Measurements from ENCODE around the gene GLTP. TPM values are rescaled to one million over a fixed set of nuclear protein-coding genes. Genes with fewer than 3 reads are reported as not detected.

The GLTP gene
- total RNA-seq, 1 experiment from 2014 or later = 15.5 TPM

DNA sequence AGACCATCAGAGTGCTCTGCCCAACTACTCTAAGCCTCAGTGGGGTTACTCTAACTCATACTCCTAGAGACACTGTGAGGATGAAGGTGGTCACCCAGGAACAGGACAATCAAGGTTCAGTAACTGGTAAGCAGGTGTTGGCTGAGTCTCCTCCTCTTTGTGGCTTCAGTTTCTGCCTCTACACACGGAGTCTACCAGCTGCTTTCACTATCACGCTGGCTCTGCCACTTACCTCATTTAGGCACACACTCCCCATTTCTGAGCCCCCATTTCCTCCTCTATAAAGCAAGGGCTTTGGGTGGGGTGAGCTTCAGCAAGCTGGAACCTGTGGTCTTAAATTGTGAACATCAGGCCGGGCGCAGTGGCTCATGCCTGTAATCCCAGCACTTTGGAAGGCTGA is 12.4 kb upstream of the GLTP start:
- H2AFZ ChIP-seq (ENCODE audit: low read length) = no peak overlapping the region
- no peak overlapping the region for H2AK5ac ChIP-seq (ENCODE audit: insufficient read length, low read length)
- H3K14ac ChIP-seq (ENCODE audit: insufficient read depth, low read length) = no peak overlapping the region
- H4K91ac ChIP-seq (ENCODE audit: insufficient read length, low read depth, low read length) = no peak overlapping the region
- H3K23me2 ChIP-seq (ENCODE audit: insufficient read length, low read depth, low read length, poor library complexity, severe bottlenecking) = no peaks in the 10 kb centered on the region
- H3K27me3 ChIP-seq (ENCODE audit: insufficient read depth, low read length) = peaks cover 11% of the 10 kb centered on the region; the same call in 1 of the 2 replicates
- no peak overlapping the region for H3K4ac ChIP-seq (ENCODE audit: low read depth, low read length)
- H3K9me3 Mint-ChIP-seq = no peaks in the 10 kb centered on the region; a peak in 1 of 5 replicates
- H3K79me1 ChIP-seq (ENCODE audit: insufficient read depth, low read depth, low read length, poor library complexity, severe bottlenecking) = no peaks in the 10 kb centered on the region
- no peak overlapping the region for H2BK20ac ChIP-seq (ENCODE audit: low read depth, low read length, poor library complexity, severe bottlenecking)
- no peak overlapping the region for H3T11ph ChIP-seq (ENCODE audit: low read length)
- H3K27me3 Mint-ChIP-seq (ENCODE audit: low read depth) = peaks cover 85% of the 10 kb centered on the region
- DNase-seq = no peak
- TF ChIP-seq, protein P1, sequence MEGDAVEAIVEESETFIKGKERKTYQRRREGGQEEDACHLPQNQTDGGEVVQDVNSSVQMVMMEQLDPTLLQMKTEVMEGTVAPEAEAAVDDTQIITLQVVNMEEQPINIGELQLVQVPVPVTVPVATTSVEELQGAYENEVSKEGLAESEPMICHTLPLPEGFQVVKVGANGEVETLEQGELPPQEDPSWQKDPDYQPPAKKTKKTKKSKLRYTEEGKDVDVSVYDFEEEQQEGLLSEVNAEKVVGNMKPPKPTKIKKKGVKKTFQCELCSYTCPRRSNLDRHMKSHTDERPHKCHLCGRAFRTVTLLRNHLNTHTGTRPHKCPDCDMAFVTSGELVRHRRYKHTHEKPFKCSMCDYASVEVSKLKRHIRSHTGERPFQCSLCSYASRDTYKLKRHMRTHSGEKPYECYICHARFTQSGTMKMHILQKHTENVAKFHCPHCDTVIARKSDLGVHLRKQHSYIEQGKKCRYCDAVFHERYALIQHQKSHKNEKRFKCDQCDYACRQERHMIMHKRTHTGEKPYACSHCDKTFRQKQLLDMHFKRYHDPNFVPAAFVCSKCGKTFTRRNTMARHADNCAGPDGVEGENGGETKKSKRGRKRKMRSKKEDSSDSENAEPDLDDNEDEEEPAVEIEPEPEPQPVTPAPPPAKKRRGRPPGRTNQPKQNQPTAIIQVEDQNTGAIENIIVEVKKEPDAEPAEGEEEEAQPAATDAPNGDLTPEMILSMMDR (conservative IDR thresholded peaks at IDR 0.05) = no peak
- H3K4me1 ChIP-seq (ENCODE audit: insufficient read depth, low read length) = peaks cover 2% of the 10 kb centered on the region; the same call in 1 of the 2 replicates
- H4K20me1 ChIP-seq (ENCODE audit: control insufficient read depth, insufficient read depth, insufficient read length) = no peaks in the 10 kb centered on the region
- H3K18ac ChIP-seq (ENCODE audit: insufficient read length, low read depth, low read length) = no peak overlapping the region
- no peaks in the 10 kb centered on the region for H3K36me3 Mint-ChIP-seq (ENCODE audit: insufficient read depth in 1 of 3, low read depth in 3 of 3)
- H3K4me3 Mint-ChIP-seq = no peak overlapping the region
- no peak overlapping the region for H2BK12ac ChIP-seq (ENCODE audit: insufficient read length, low read depth, low read length)
- no peak overlapping the region for H4K8ac ChIP-seq (replicated peaks; ENCODE audit: insufficient read length, low read depth, low read length)
- no peak overlapping the region for H4K5ac ChIP-seq (ENCODE audit: insufficient read length, low read depth, low read length)
- no peak overlapping the region for H3K27ac Mint-ChIP-seq
- WGBS (ENCODE audit: extremely low coverage, insufficient read length, low lambda C conversion rate) = no CpG with 5 or more reads among the region's 4 CpGs
- no peak overlapping the region for H3K56ac ChIP-seq (ENCODE audit: insufficient read length, low read depth, low read length)
- H3K9ac ChIP-seq (ENCODE audit: extremely low read depth, insufficient read length, low read length) = no peak overlapping the region
- H3K27ac ChIP-seq (ENCODE audit: insufficient read length, low read depth, low read length) = no peak overlapping the region
- H3K4me2 ChIP-seq (ENCODE audit: insufficient read depth, insufficient read length, low read length) = no peak overlapping the region
- H3K23ac ChIP-seq (ENCODE audit: insufficient read length, low read depth, low read length) = no peak overlapping the region
- H3K4me1 Mint-ChIP-seq = peaks cover 6 to 14% of the 10 kb centered on the region in 2 experiments
- no peak overlapping the region for H2BK5ac ChIP-seq (ENCODE audit: insufficient read length, low read length)
- H2BK120ac ChIP-seq (ENCODE audit: low read depth, low read length, poor library complexity, severe bottlenecking) = no peak overlapping the region
- no peaks in the 10 kb centered on the region for H3K79me2 ChIP-seq (ENCODE audit: insufficient read depth, low read length)
- no peak overlapping the region for H2BK15ac ChIP-seq (ENCODE audit: low read depth, low read length)
- no peaks in the 10 kb centered on the region for H3K9me3 ChIP-seq (ENCODE audit: control insufficient read depth, low read depth, low read length)

All from H9 (cell line).